H1 (cell line): Measurements from ENCODE around the gene ARHGAP32. TPM values are rescaled to one million over a fixed set of nuclear protein-coding genes. Genes with fewer than 3 reads are reported as not detected.

ENCODE experiments used
- CTCF ChIA-PET: fragments of 300-600 bp; sonication (Branson Sonifier 250); formaldehyde crosslinking; loops from one replicate; lab custom pipeline; 2021; ENCODE audit not compliant: partially characterized antibody; lab: Charles Lee
- POLR2A ChIA-PET: fragments of 300-600 bp; sonication (Branson Sonifier 250); formaldehyde crosslinking; loops from one replicate; lab custom pipeline; 2021; ENCODE audit warnings: inconsistent platforms; ENCODE audit not compliant: partially characterized antibody; lab: Charles Lee
- DNase-seq, 2 experiments: peaks; one replicate each; pipeline versions ENCODE4 v3.0.0 to v3.0.0-alpha.2; 2010 to 2022; ENCODE audit warnings: low spot score in 2 of 2, low read depth in 1 of 2, mixed read lengths in 1 of 2
- FAIRE-seq: peaks from 2 replicates; lab custom pipeline; 2011; peaks lifted over from hg19 to GRCh38; lab: Jason Lieb, UNC
- H2AFZ ChIP-seq: 2 replicates; pipeline ENCODE4 v1.8.1; 2012; ENCODE audit warnings: low read length, inconsistent platforms
- H2AK5ac ChIP-seq: 2 replicates; pipeline ENCODE4 v1.6.1; 2013; ENCODE audit warnings: low read depth, low read length
- H2BK120ac ChIP-seq: replicated peaks from 2 replicates; pipeline ENCODE3; 2013; ENCODE audit warnings: low read depth, low read length, inconsistent platforms
- H2BK12ac ChIP-seq: 2 replicates; pipeline ENCODE4 v1.6.1; 2013; ENCODE audit warnings: low read depth, low read length
- H2BK15ac ChIP-seq: 2 replicates; pipeline ENCODE4 v1.6.1; 2013; ENCODE audit warnings: low read length
- H2BK20ac ChIP-seq: 2 replicates; pipeline ENCODE4 v1.6.1; 2013; ENCODE audit warnings: low read length
- H2BK5ac ChIP-seq: 2 replicates; pipeline ENCODE4 v1.6.1; 2013; ENCODE audit warnings: low read depth, low read length
- H3K14ac ChIP-seq: 2 replicates; pipeline ENCODE4 v1.6.1; 2013; ENCODE audit warnings: inconsistent platforms; ENCODE audit not compliant: insufficient read length
- H3K18ac ChIP-seq: 2 replicates; pipeline ENCODE4 v1.6.1; 2013; ENCODE audit warnings: low read length; ENCODE audit errors: extremely low read depth
- H3K23ac ChIP-seq: 2 replicates; pipeline ENCODE4 v1.6.1; 2013; ENCODE audit warnings: inconsistent platforms; ENCODE audit not compliant: insufficient read length
- H3K23me2 ChIP-seq: 2 replicates; pipeline ENCODE4 v1.6.1; 2013; ENCODE audit warnings: low read depth, low read length
- H3K27ac ChIP-seq: 2 replicates; pipeline ENCODE4 v1.6.1; 2011; ENCODE audit warnings: low read depth, low read length, inconsistent platforms
- H3K27me3 ChIP-seq, 4 experiments: replicated peaks in 1 of 4; 1 replicate in 1 of 4; 2 replicates in 3 of 4; pipeline versions ENCODE4 v1.6.1 to v1.8.1; 2011 to 2013; ENCODE audit warnings: low read length in 3 of 4, mild to moderate bottlenecking in 3 of 4, inconsistent platforms in 2 of 4, mixed read lengths in 2 of 4, moderate library complexity in 1 of 4; ENCODE audit not compliant: control insufficient read depth in 3 of 4, insufficient read depth in 3 of 4; ENCODE audit errors: extremely low read depth in 1 of 4
- H3K36me3 ChIP-seq, 4 experiments: 2 replicates each; pipeline versions ENCODE4 v1.6.1 to v1.8.1; 2011 to 2013; ENCODE audit warnings: mild to moderate bottlenecking in 4 of 4, low read length in 3 of 4, moderate library complexity in 2 of 4, control low read depth in 1 of 4, inconsistent platforms in 1 of 4; ENCODE audit not compliant: insufficient read depth in 4 of 4, control insufficient read depth in 2 of 4
- H3K4ac ChIP-seq: replicated peaks from 2 replicates; pipeline ENCODE3; 2013; ENCODE audit warnings: low read length, low read depth, mixed read lengths, inconsistent platforms; ENCODE audit not compliant: insufficient read length
- H3K4me1 ChIP-seq, 4 experiments: replicated peaks in 1 of 4; 1 replicate in 1 of 4; 2 replicates in 3 of 4; pipeline versions ENCODE4 v1.6.1 to v1.8.1; 2011 to 2013; ENCODE audit warnings: low read length in 3 of 4, inconsistent platforms in 2 of 4, mixed read lengths in 1 of 4; ENCODE audit not compliant: insufficient read depth in 4 of 4, control insufficient read depth in 3 of 4
- H3K4me2 ChIP-seq, 2 experiments: 2 replicates each; pipeline versions ENCODE4 v1.6.1 to v1.8.1; 2011 to 2013; ENCODE audit warnings: low read depth in 2 of 2, low read length in 2 of 2, control low read depth in 1 of 2, inconsistent platforms in 1 of 2, mild to moderate bottlenecking in 1 of 2; ENCODE audit not compliant: insufficient read depth in 1 of 2
- H3K4me3 ChIP-seq, 4 experiments: fragments of 200-600, 300-600 bp in 1 of 4; sonication (generic), shearing (Covaris generic), sonication (Bioruptor Twin) in 1 of 4; 2 replicates each; pipeline versions ENCODE4 v1.5.1 to v1.8.1; 2011 to 2016; ENCODE audit warnings: low read length in 4 of 4, low read depth in 3 of 4, control low read depth in 2 of 4, inconsistent platforms in 2 of 4, mild to moderate bottlenecking in 2 of 4, mixed read lengths in 1 of 4, moderate library complexity in 1 of 4; ENCODE audit not compliant: insufficient read depth in 2 of 4; ENCODE audit errors: extremely low read depth in 1 of 4
- H3K56ac ChIP-seq: replicated peaks from 2 replicates; pipeline ENCODE3; 2013; ENCODE audit warnings: low read depth, mild to moderate bottlenecking, mixed read lengths, low read length, inconsistent platforms; ENCODE audit not compliant: insufficient read length
- H3K79me1 ChIP-seq: 2 replicates; pipeline ENCODE4 v1.6.1; 2013; ENCODE audit warnings: low read depth, low read length, control low read depth
- H3K79me2 ChIP-seq, 2 experiments: 2 replicates each; pipeline versions ENCODE4 v1.6.1 to v1.8.1; 2012 to 2013; ENCODE audit warnings: low read length in 2 of 2, mild to moderate bottlenecking in 2 of 2, inconsistent platforms in 1 of 2; ENCODE audit not compliant: insufficient read depth in 2 of 2, control insufficient read depth in 1 of 2
- H3K9ac ChIP-seq, 4 experiments: replicated peaks in 1 of 4; 1 replicate in 1 of 4; 2 replicates in 3 of 4; pipeline versions ENCODE4 v1.6.1 to v1.8.1; 2011 to 2013; ENCODE audit warnings: low read depth in 3 of 4, low read length in 3 of 4, control low read depth in 2 of 4, mild to moderate bottlenecking in 2 of 4, moderate library complexity in 2 of 4, inconsistent platforms in 1 of 4; ENCODE audit errors: extremely low read depth in 1 of 4
- H3K9me3 ChIP-seq, 2 experiments: 2 replicates each; pipeline versions ENCODE4 v1.6.1 to v1.8.1; 2012 to 2013; ENCODE audit warnings: mild to moderate bottlenecking in 2 of 2, moderate library complexity in 2 of 2, control low read depth in 1 of 2, inconsistent platforms in 1 of 2, low read depth in 1 of 2, low read length in 1 of 2, mixed read lengths in 1 of 2; ENCODE audit not compliant: insufficient read depth in 2 of 2
- H4K20me1 ChIP-seq, 2 experiments: replicated peaks in 1 of 2; 2 replicates each; pipeline versions ENCODE3 to v1.8.1; 2011 to 2013; ENCODE audit warnings: inconsistent platforms in 2 of 2, low read length in 2 of 2, mild to moderate bottlenecking in 1 of 2; ENCODE audit not compliant: insufficient read depth in 2 of 2, control insufficient read depth in 1 of 2
- H4K5ac ChIP-seq: 2 replicates; pipeline ENCODE4 v1.6.1; 2013; ENCODE audit warnings: low read length, low read depth, mixed read lengths, inconsistent platforms; ENCODE audit not compliant: insufficient read length
- H4K8ac ChIP-seq: 2 replicates; pipeline ENCODE4 v1.8.0; 2013; ENCODE audit warnings: mild to moderate bottlenecking, moderate library complexity, low read length, inconsistent platforms; ENCODE audit not compliant: insufficient read depth; ENCODE audit errors: extremely low read depth
- H4K91ac ChIP-seq: replicated peaks from 2 replicates; pipeline ENCODE3; 2013; ENCODE audit warnings: low read length, mixed read lengths, inconsistent platforms; ENCODE audit not compliant: insufficient read length
- GABPA ChIP-seq: IDR thresholded peaks from 2 replicates; pipeline ENCODE4 v1.6.1; 2011; ENCODE audit warnings: mild to moderate bottlenecking, low read length, moderate library complexity, borderline replicate concordance; ENCODE audit not compliant: insufficient read depth
- KDM5A ChIP-seq: fragments of 200-600 bp; IDR thresholded peaks from 2 replicates; pipeline ENCODE4 v1.7.1; 2012; ENCODE audit warnings: mild to moderate bottlenecking, low read length, inconsistent platforms, mixed read lengths
- RFX5 ChIP-seq: IDR thresholded peaks from 2 replicates; pipeline ENCODE4 v1.6.1; 2011; ENCODE audit warnings: low read depth, low read length, improper control_type of control experiment, borderline replicate concordance
- SP2 ChIP-seq: IDR thresholded peaks from 2 replicates; pipeline ENCODE4 v1.6.1; 2012; ENCODE audit warnings: mild to moderate bottlenecking, low read length, inconsistent platforms
- TAF7 ChIP-seq: optimal IDR thresholded peaks from 2 replicates; pipeline ENCODE3; 2011; ENCODE audit warnings: low read depth, mild to moderate bottlenecking, inconsistent platforms, low read length, moderate library complexity, borderline replicate concordance
- TCF12 ChIP-seq: IDR thresholded peaks from 2 replicates; pipeline ENCODE4 v1.6.1; 2011; ENCODE audit warnings: low read depth, mild to moderate bottlenecking, low read length
- WGBS, 2 experiments: shearing (Covaris generic) in 1 of 2; methylation state at CpG; one replicate each; pipeline versions ENCODE4 v1.1.6 to v1.1.7; 2013 to 2015; ENCODE audit warnings: low lambda C conversion rate in 2 of 2, mixed read lengths in 2 of 2, inconsistent platforms in 1 of 2, low coverage in 1 of 2, missing lambda C conversion rate in 1 of 2; ENCODE audit not compliant: insufficient replicate concordance in 2 of 2, insufficient coverage in 1 of 2, insufficient read length in 1 of 2; ENCODE audit errors: extremely low coverage in 1 of 2, missing lambda C conversion rate in 1 of 2; 5-methylcytosine and 5-hydroxymethylcytosine counted together
- polyA plus RNA-seq, 7 experiments: library from polyadenylated mRNA; depleted of rRNA in 3 of 7; stranded (reverse) in 5 of 7; unstranded in 2 of 7; fragments of >200 nt in 5 of 7; fragments of 200-250 nt in 2 of 7; gene quantifications; 1 replicate in 5 of 7; 2 replicates in 1 of 7; 4 replicates in 1 of 7; pipeline versions ENCODE4 v1.2.1 to v1.2.3, GENCODE V29; 2011 to 2013; ENCODE audit warnings: missing spikeins in 2 of 7, mixed read lengths in 2 of 7
- total RNA-seq: library from RNA; stranded (reverse); fragmentation: NEBNext Ultra II Directional; extraction: Animal tissue kit (Norgen Biotek cat#: 25700); gene quantifications from 2 replicates; pipeline ENCODE4 v1.2.1, GENCODE V29; 2021

ARHGAP32 gene
- total and polyA plus RNA-seq, 2 of the 8 experiments (the other 6 are each of a cell fraction or from before 2014, with no cell fraction given) = 13.7 to 30.0 TPM

GRCh38 chr11:129155745-129156144 lies 36.4 kb downstream of the ARHGAP32 start:
- 89% methylated on average over 9 of the region's 9 CpGs; no CpG with 5 or more reads in 1 of the 2 experiments for WGBS, 2 experiments
- H2AK5ac ChIP-seq = no peak overlapping the region
- no peak overlapping the region for H3K4ac ChIP-seq
- H4K20me1 ChIP-seq = no peaks in the 10 kb centered on the region
- peaks cover 0 to 2% (median 0%) of the 10 kb centered on the region in 4 experiments; a peak in 1 of 7 replicates for H3K4me1 ChIP-seq
- no peak overlapping the region for H2BK12ac ChIP-seq
- no peaks in the 10 kb centered on the region for H3K23me2 ChIP-seq
- peaks cover 0 to 59% of the 10 kb centered on the region in 2 experiments; a peak in 2 of 4 replicates for H3K79me2 ChIP-seq
- no peaks in the 10 kb centered on the region; a peak in 1 of 8 replicates for H3K36me3 ChIP-seq
- H3K18ac ChIP-seq = no peak overlapping the region
- no peak overlapping the region for H2BK20ac ChIP-seq
- H3K14ac ChIP-seq = no peak overlapping the region
- ChIA-PET POLR2A (no interaction called here), CTCF (no interaction called here)
- no peak overlapping the region for H2BK15ac ChIP-seq
- H4K8ac ChIP-seq = no peak overlapping the region
- no peak overlapping the region for H2BK5ac ChIP-seq
- no peak overlapping the region for H3K9ac ChIP-seq
- FAIRE-seq (no peak), DNase-seq (no peak)
- H4K91ac ChIP-seq = no peak overlapping the region
- no peak overlapping the region for H3K27ac ChIP-seq
- no peaks in the 10 kb centered on the region for H3K27me3 ChIP-seq
- H2BK120ac ChIP-seq = no peak overlapping the region
- H3K4me3 ChIP-seq = no peak overlapping the region
- H3K23ac ChIP-seq = no peak overlapping the region
- no peak overlapping the region for H4K5ac ChIP-seq
- H3K9me3 ChIP-seq = peaks cover 0 to 4% of the 10 kb centered on the region in 2 experiments; a peak in 1 of 4 replicates
- no peak overlapping the region for H2AFZ ChIP-seq
- H3K79me1 ChIP-seq = no peaks in the 10 kb centered on the region
- H3K56ac ChIP-seq = no peak overlapping the region
- no peak overlapping the region for H3K4me2 ChIP-seq
- TF ChIP-seq RFX5 (no peak), TAF7 (no peak), GABPA (no peak), SP2 (no peak), KDM5A (no peak), TCF12 (no peak)
